ENCODE measurements around the gene SLC52A3. TPM values are rescaled to one million over a fixed set of nuclear protein-coding genes. Genes with fewer than 3 reads are reported as not detected.
A peak's percentile ranks its signal among the peaks of the same experiment; 100 is the strongest.

The SLC52A3 gene
- total RNA-seq, 1 donor from 2014 or later: 0.38 TPM

- Mint-ChIP-seq H3K9me3 (ENCODE audit: low read depth) (no peaks in the 10 kb centered on the region), H3K27me3 (peaks cover 5% of the 10 kb centered on the region), H3K4me1 (ENCODE audit: low read depth) (peaks cover 3% of the 10 kb centered on the region), H3K36me3 (ENCODE audit: insufficient read depth) (no peaks in the 10 kb centered on the region), H3K27ac (no peak overlapping the region), H3K4me3 (ENCODE audit: low read depth) (no peak overlapping the region)
- TF ChIP-seq, protein P1, sequence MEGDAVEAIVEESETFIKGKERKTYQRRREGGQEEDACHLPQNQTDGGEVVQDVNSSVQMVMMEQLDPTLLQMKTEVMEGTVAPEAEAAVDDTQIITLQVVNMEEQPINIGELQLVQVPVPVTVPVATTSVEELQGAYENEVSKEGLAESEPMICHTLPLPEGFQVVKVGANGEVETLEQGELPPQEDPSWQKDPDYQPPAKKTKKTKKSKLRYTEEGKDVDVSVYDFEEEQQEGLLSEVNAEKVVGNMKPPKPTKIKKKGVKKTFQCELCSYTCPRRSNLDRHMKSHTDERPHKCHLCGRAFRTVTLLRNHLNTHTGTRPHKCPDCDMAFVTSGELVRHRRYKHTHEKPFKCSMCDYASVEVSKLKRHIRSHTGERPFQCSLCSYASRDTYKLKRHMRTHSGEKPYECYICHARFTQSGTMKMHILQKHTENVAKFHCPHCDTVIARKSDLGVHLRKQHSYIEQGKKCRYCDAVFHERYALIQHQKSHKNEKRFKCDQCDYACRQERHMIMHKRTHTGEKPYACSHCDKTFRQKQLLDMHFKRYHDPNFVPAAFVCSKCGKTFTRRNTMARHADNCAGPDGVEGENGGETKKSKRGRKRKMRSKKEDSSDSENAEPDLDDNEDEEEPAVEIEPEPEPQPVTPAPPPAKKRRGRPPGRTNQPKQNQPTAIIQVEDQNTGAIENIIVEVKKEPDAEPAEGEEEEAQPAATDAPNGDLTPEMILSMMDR (IDR thresholded peaks at IDR 0.05; ENCODE audit: unreplicated experiment): no peak
- no peak for DNase-seq (ENCODE audit: low spot score, unreplicated experiment)
Observed at GRCh38 chr20:766906-767305, 1.4 kb downstream of the SLC52A3 start.

DNA sequence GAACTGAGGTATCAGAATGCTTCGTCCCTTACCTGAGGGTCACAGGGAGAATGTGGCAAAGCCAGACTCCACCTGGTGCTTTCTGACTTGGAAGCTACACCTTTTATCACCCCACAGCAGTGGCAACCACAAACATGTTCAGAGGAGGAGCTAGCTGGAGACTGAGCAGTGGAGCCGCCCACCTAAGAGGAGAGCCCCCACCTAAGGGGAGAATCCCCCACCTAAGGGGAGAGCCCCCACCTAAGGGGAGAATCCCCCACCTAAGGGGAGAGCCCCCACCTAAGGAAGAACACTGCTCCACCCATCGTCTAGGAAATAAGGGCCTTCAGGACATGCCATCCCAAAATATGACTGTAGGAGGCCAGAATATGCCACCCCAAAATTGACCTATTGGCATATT lies 4.0 kb downstream of the SLC52A3 start:
- H3K36me3 Mint-ChIP-seq (ENCODE audit: insufficient read depth): no peaks in the 10 kb centered on the region
- H3K9me3 Mint-ChIP-seq (ENCODE audit: low read depth): no peaks in the 10 kb centered on the region
- no peak overlapping the region for H3K27ac Mint-ChIP-seq
- H3K4me3 Mint-ChIP-seq (ENCODE audit: low read depth): no peak overlapping the region
- no peak for DNase-seq (ENCODE audit: low spot score, unreplicated experiment)
- H3K27me3 Mint-ChIP-seq: peaks cover 19% of the 10 kb centered on the region
- TF ChIP-seq, protein P1 (IDR thresholded peaks at IDR 0.05; ENCODE audit: unreplicated experiment): no peak
- H3K4me1 Mint-ChIP-seq (ENCODE audit: low read depth): no peaks in the 10 kb centered on the region

DNA sequence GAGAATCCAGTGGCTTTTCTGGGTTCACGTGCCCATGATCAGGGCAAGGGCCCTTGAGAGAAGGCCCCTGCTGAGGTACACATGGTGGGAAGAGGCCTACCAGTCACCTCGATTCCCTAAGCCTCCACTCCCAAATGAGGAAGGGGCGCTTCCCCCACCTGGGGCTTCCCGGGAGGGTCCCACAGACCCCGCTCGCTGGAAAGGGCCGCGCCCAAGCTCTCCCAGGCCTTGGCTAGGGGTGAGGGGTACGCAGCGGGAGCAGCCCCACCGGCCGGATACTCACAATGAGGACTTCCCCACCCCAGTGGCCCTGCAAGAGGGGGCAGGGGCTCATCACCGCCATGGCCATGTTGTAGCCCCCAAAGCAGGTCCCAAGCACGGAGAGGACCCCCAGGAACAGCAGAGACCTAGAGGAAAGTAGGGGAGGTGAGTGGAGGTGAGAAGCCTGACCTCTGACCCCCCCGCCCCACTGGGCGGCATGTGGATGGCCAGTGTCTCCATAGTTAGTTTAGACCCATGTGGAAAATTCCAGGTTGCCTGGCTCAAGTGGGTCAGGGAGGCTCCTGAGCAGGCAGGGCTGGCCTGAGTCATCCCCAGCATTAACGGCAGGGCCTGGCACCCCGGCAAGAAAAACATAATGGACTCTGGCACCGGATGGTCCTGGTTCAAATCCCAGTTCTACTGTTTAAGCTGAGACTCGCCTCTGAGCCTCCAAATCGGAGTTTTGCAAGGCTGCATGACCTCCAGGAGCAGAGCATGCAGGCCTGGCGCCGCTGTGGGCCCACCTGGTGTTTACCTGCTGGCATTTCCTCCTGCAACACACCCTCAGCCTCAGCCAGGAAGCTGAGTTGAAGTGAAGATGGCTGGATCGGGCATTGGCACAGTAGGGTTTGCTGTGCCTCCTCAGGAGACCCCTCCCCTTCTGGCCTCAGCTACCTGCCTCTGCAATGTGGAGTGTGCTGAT lies 6.6 kb downstream of the SLC52A3 start:
- H3K27ac Mint-ChIP-seq: no peak overlapping the region
- H3K9me3 Mint-ChIP-seq (ENCODE audit: low read depth): no peaks in the 10 kb centered on the region
- H3K4me3 Mint-ChIP-seq (ENCODE audit: low read depth): no peak overlapping the region
- peaks cover 30% of the 10 kb centered on the region for H3K27me3 Mint-ChIP-seq
- no peaks in the 10 kb centered on the region for H3K36me3 Mint-ChIP-seq (ENCODE audit: insufficient read depth)
- DNase-seq (ENCODE audit: low spot score, unreplicated experiment): no peak
- H3K4me1 Mint-ChIP-seq (ENCODE audit: low read depth): no peaks in the 10 kb centered on the region
- TF ChIP-seq, protein P1 (IDR thresholded peaks at IDR 0.05; ENCODE audit: unreplicated experiment): no peak

- Mint-ChIP-seq H3K4me1 (ENCODE audit: low read depth) (no peaks in the 10 kb centered on the region), H3K36me3 (ENCODE audit: insufficient read depth) (no peaks in the 10 kb centered on the region), H3K27me3 (peaks cover 33% of the 10 kb centered on the region), H3K9me3 (ENCODE audit: low read depth) (no peaks in the 10 kb centered on the region), H3K27ac (no peak overlapping the region), H3K4me3 (ENCODE audit: low read depth) (no peak overlapping the region)
- TF ChIP-seq, protein P1 (IDR thresholded peaks at IDR 0.05; ENCODE audit: unreplicated experiment): peak; percentile 99
- DNase-seq (ENCODE audit: low spot score, unreplicated experiment): peak; percentile 68
Observed at GRCh38 chr20:760751-761417, 7.4 kb downstream of the SLC52A3 start.

DNA sequence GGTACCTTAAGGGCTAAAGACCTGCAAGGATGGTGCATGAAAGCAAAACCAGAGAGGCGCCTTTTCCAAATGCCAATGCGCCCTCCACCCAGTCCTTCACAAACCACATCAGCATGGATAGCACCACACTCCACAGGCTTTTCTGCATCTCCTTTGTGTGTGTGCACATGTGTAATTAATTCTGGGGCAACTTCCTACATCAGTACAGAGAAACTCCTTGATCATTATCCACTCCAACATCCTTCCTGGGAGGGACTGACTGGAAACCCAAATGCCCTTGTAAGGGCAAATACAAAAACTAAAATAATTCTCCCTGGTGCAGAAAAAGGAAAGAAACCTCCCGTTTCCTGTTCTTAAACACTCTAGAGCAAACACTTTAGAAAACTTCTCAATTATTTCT lies 10.8 kb downstream of the SLC52A3 start:
- no peak overlapping the region for H3K4me3 Mint-ChIP-seq (ENCODE audit: low read depth)
- no peak overlapping the region for H3K27ac Mint-ChIP-seq
- no peaks in the 10 kb centered on the region for H3K9me3 Mint-ChIP-seq (ENCODE audit: low read depth)
- no peaks in the 10 kb centered on the region for H3K36me3 Mint-ChIP-seq (ENCODE audit: insufficient read depth)
- no peaks in the 10 kb centered on the region for H3K4me1 Mint-ChIP-seq (ENCODE audit: low read depth)
- TF ChIP-seq, protein P1 (IDR thresholded peaks at IDR 0.05; ENCODE audit: unreplicated experiment): no peak
- no peak for DNase-seq (ENCODE audit: low spot score, unreplicated experiment)
- peaks cover 32% of the 10 kb centered on the region for H3K27me3 Mint-ChIP-seq
